HG03103 (cell line): Measurements from ENCODE around the gene LMNTD2.
"Not testable (repeated sequence)": the region's sequence is repeated elsewhere in the genome, so short reads cannot be mapped to it uniquely, and the experiment has no call there.

Experiments used
- ATAC-seq: cut with Tn5 transposase; IDR thresholded peaks from one replicate; pipeline ENCODE4 v1.9.1; 2021; ENCODE audit warnings: low read depth; ENCODE audit not compliant: unreplicated experiment

The LMNTD2 gene

DNA sequence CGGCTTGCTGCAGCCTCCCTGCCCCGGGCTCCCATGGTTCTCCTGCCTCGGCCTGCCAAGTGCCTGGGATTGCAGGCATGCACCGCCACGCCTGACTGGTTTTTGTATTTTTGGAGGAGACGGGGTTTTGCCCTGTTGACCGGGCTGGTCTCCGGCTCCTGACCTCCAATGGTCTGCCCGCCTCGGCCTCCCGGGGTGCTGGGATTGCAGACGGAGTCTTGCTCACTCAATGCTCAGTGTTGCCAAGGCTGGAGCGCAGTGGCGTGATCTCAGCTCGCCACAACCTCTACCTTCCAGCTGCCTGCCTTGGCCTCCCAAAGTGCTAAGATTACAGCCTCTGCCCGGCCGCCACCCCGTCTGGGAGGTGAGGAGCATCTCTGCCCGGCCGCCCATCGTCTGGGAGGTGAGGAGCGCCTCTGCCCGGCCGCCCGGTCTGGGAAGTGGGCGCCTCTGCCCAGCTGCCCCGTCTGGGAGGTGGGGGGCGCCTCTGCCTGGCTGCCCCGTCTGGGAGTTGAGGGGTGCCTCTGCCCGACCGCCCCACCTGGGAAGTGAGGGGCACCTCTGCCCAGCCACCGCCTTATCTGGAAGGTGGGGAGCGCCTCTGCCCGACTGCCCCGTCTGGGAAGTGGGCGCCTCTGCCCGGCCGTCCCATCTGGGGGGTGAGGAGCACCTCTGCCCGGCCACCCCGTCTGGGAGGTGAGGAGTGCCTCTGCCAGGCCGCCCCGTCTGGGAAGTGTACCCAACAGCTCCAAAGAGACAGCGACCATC is 43.4 kb downstream of the LMNTD2 start:
- ATAC-seq = not testable (repeated sequence)

DNA sequence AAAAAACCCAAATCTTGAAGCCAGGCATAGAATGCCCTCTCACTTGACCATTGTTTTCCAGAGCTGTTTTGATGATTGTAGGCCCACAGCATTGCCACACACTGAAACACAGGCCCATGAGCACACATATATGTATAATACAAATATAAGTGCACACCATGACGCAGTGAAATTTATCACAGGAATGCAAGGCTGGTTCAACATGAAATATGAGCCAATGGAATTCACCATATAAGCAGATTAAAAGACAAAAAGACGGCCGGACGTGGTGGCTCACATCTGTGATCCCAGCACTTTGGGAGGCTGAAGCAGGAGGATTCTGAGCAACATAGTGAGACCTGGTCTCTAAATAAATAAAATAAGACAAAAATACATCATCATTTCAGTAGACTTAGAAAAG is 44.1 kb downstream of the LMNTD2 start:
- no peak for ATAC-seq

DNA sequence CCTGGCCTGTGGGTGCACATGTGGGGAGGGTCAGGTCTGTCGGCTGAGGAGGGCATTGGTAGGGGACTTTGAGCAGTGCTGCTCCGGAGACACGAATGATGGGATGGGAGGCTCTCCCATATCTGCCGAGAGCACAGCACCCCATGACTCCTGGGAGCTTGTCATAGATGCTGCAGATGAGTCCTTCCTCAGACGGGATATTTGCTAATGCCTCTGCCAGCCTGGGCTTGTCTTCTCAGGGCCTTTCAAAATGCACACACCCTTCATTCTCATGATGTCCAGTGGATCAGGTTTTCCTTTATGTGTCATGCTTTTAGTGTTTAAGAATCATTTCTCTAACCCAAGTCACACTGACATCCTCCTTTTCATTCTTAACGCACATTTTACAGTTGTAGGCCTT is 45.4 kb downstream of the LMNTD2 start:
- no peak for ATAC-seq

DNA sequence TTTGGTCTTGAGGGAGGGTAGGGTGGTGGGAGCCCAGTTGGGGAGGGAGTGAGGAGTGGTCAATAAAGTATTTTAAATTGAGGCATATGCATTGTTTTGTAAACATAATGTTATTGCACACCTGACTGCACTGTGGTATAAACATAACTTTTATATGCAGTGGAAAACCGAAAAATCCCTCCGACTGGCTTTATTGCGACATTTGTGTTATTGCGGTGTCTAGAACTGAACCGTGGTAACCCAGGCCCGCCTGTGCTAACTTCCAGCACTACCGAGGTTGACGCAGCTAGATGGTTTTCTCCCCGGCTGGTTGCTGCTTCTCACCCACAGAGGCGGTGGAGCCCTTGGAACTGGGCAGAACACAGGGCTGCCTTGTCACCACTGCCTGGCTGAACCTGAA is 45.9 kb downstream of the LMNTD2 start:
- ATAC-seq = no peak

DNA sequence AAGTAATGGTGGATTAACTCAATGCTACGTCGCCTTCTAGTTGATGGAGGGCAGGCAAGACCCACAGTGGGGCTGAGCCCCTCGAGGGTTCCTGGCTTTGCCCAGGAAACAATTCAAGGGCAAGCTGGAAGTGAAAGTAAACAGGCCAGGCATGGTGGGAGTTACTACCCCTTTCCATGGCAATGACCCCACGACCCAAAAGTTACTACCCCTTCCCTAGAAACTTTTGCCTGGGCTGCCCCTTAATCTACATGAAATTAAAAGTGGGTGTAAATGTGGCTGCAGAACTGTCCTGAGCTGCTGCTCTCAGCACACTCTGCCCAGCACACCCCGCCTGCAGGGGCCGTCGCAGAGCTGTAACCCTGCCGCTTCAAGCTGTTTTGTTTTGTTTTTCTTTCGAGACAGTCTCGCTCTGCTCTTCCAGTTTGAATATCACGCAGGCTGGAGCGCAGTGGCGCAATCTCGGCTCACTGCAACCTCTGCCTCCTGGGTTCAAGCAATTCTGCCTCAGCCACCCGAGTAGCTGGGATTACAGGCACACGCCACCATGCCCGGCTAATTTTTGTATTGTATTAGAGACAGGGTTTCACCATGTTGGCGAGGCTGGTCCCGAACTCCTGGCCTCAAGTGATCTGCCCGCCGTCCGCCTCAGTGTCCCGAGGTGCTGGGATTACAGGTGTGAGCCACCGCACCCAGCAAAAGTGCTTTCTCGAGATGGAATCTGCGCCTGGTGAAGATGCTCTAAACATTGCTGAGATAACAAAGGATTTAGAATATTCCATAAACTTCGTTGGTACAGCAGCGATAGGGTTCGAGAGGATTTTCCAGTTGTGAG is 47.6 kb downstream of the LMNTD2 start:
- no peak for ATAC-seq

DNA sequence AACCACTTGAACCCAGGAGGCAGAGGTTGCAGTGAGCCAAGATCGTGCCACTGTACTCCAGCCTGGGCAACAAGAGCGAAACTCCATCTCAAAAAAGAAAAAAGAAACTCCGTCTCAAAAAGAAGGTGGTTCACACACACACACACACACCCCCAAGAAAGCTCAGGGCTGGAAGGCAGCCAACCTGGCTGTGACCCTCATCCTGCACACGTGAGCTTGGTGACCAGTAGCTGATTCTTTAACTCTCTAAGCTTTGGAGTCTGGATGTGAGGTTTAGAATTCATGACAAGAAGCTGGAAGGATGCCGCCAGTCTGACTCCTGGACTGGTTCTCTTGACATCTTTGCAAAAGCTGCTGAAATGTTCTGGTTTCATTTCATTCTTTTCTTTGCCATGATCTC is 51.6 kb downstream of the LMNTD2 start:
- ATAC-seq = no peak

DNA sequence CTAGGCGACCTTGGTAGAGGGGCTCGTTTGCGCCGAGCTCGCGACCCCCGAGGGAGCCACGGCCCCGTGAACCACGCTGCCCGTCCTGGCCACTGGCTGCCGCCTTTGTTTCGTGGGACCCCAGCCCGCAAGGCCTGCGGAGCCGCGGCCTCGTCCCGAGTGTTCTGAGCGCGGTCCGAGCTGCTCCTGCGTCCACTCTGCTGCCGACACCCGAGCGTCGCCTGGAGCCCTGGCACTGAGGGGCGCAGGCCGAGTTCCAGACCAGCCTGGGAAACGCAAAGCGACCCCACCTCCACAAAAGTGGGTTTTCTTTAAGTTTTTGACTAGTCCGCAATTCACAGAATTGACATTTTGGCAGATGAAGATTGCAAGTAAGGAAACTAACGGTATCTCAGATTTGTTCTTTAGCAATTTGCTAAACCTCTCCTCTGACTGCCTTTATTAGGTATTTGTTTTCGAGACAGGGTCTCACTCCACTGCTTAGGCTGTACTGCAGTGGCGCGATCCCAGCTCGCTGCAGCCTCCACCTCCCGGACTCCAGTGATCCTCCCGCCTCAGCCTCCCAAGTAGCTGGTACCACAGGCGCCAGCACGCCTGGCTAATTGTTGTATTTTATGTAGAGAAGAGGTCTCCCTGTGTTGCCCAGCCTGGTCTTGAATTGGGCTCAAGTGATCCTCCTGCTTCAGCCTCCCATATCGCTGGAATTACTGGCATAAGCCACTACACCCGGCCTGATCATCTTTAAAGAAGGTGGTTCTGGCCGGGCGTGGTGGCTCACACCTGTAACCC is 52.6 kb downstream of the LMNTD2 start:
- ATAC-seq = no peak

DNA sequence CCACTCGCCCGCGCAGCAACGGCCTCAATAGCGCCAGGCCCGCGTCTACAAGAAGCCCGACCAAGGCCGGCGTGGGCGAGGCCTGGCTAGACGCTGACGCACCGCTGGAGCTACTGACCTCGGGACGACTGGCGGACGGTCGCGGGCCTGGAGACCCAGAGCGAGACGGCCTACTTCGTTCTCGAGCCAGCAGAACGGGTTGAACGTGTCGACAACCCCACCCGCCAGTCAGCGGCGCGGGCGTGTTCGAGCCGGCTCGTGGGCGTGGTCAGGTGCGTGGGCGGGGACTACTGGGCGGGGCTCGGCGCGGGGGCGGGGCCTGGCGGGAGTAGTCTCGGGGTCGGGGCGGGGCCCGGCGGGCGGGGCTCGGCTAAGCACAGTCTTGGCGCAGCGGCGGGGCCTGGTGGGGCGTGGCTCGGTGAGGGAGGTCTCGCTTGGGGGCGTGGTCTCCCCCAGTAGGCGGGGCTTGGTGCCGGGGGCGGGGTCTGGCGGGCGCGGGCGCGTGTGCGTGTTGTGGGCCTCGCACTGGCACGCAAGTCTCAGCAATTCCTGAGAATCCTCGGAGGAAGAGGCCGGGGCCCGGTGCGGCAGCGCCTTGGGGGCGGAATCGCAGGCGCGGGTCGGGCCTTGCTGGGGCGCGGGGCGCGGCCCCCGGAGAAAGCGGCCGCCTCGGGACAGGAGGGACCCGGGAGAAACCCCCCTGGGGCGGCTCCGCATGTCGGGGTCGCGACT is 53.4 kb downstream of the LMNTD2 start, which contains the start of gene RNH1:
TSS of gene RNH1 (minus strand) at position 248 of the 732 bp plus-strand sequence. CDS start 5,080 bp downstream, outside the sequence.
- peak; percentile 52 for ATAC-seq

DNA sequence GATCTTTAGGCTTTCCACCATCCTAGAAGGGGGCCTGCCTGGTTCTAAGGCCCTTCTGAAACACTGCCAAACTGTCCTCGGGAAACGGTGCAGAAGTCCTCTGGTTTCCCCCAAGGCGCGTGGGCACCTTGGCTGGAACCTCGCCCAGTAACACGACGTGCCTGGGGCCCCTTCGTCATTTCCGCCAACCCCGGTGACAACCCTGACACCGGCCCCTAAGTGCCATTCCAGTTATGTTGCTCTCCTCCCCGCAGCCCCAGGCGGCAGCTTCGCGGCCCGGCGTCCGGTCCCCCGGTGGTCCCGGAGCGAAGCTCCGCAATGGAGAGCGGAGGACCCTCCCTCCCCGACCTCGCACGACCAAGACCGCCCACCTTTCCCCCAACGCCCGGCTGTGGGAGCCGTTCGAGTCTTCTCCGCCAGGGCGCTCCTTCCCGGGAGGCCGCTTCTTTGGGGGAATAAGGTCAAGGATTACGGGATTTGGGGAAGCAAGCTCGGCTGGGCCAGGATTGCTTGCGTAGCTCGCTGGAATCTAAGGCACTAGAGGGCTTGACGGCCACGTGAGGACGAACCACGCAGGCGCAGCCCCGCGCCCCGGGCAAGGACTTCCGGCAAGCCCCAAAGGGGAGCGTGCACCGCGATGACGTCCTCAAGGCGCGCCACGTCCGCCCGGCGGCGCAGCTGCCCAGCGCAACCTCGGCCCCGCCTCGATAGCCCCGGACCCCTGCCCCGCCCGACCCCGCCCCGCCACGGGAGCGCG is 54.1 kb downstream of the LMNTD2 start:
- peak; percentile 52 for ATAC-seq

DNA sequence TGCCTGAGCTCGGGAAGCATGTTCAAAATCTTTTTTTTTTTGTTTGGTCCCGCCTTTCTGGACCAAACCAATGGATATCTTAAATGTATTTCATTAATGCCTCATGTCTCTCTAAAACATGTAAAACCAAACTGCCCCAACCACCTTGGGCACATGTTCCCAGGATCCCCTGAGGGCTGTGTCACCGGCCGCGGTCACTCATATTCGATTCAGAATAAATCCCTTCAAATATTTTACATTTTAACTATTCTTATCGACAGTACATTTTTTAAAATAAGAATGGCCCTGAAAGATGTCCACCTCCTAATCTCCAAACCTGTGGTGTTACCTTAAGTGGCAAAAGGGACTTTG is 55.6 kb downstream of the LMNTD2 start:
- no peak for ATAC-seq
